NCI-H1092 treated with DMSO at 0.1 percent for 48 hours (cell line): Measurements from ENCODE around the gene CERS6.
A peak's percentile ranks its signal among the peaks of the same experiment; 100 is the strongest.
"Not testable (repeated sequence)": the region's sequence is repeated elsewhere in the genome, so short reads cannot be mapped to it uniquely, and the experiment has no call there.

Experiments
- DNase-seq: peaks from one replicate; lab custom pipeline; 2025; lab: John Stamatoyannopoulos, UW

Gene CERS6

DNA sequence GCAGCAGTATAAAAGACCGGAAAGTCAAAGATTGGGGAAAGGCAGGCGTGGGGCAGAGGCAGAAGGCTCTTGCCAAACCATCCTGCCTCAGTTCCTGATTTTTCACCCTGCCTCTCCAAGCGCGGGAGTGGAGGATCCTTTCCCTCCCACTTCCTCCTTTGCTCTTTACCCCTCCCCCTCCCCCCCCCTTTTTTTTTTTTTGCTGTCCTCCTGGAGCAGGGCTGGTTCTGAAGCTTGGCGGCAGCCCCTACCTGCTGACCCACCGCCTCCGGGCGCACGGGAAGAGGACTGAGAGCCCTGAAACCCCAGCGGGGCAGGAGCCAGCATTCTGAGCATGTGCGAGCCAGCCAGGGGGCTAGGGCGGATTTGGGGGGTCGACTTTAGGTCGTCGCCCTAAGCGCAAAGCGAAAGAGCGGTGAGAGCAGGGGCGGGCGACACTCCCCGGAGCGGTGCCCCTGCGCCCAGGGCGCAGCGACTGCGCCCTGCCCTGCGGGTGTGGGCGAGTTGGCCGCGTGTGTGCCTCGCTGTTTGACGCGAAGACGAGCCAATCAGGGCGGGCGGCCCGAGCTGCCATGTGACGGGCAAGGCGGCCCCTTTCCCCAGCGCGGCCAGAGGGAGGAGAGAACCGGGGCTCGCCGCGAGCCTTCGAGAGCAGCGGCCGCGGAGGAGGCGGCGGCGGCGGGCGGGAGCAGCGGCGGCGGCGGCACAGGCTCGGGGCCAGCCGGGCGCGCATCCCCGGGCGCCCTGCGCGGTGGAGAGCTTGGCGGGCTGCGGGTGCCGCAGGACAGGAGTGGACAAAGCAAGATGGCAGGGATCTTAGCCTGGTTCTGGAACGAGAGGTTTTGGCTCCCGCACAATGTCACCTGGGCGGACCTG lies at the start of gene CERS6:
TSS of gene CERS6 (plus strand) at position 628 of the 876 bp plus-strand sequence. CDS start at position 805, 177 bp downstream.
- DNase-seq: peak; percentile 73

GRCh38 chr2:168412301-168412700 lies 43.8 kb upstream of the CERS6 start:
- not testable (repeated sequence) for DNase-seq

DNA sequence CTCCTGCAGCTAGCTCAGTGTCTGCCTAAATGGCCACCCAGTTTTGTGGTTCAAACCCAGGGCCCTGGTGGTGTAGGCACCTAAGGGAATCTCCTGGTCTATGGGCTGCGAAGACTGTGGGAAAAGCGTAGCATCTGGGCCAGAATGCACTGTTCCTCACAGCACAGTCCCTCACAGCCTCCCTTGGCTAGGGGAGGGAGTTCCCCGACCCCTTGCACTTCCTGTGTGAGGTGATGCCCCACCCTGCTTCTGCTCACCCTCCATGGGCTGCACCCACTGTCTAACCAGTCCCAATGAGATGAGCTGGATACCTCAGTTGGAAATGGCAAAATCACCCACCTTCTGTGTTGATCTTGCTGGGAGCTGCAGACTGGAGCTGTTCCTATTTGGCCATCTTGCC lies 43.0 kb upstream of the CERS6 start:
- DNase-seq: not testable (repeated sequence)

GRCh38 chr2:168416555-168416954 lies 39.5 kb upstream of the CERS6 start:
- DNase-seq: no peak

DNA sequence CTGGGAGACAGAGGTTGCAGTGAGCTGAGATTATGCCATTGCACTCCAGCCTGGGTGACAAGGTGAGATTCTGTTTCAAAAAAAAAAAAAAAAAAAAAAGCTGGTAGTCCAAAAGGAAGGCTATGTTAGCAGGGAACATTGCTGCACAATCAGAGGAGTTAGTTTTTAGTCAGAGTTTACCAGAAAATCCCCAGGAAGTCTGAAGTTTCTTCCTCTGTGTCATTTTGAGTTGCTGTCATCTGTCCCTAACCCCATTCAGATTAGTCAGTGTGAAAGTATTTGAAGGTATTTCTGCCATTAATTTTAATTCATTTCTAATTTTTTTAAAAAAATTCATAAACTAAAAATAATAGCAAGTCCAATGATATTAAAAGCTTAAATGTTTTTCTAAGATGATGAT lies 33.5 kb upstream of the CERS6 start:
- DNase-seq: no peak

DNA sequence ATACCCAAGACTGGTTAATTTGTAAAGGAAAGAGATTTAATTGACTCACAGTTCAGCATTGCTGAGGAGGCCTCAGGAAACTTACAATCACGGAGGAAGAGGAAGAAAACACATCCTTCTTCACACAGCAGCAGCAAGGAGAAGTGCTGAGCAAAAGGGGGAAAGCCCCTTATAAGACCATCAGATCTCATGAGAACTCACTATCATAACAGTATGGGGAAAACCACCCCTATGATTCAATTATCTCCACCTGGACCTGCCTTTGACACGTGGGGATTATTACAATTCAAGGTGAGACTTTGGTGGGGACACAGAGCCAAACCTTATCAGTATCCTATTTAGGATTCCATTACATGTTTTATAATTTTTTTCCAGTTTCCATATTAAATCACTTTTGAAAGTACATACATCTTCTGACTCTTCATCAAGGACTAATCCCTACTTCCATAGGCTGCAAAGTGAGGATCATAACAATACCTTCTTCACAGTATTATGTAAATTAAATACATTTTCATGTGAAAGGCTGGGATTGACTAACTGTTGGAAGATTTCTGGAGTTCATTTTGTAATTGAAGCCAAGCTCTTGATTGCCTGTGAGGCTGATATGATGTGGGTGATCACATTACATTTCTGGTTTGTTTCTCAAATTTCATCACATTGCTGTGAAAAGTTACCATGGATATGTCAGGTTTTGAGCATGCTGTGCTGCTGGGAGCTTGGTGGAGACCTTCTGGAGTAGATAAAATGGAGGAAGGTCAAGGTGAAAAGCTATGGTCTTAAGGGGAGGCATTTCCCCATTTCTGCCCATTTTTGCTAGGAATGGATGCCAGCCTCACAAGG lies 31.7 kb upstream of the CERS6 start:
- no peak for DNase-seq

DNA sequence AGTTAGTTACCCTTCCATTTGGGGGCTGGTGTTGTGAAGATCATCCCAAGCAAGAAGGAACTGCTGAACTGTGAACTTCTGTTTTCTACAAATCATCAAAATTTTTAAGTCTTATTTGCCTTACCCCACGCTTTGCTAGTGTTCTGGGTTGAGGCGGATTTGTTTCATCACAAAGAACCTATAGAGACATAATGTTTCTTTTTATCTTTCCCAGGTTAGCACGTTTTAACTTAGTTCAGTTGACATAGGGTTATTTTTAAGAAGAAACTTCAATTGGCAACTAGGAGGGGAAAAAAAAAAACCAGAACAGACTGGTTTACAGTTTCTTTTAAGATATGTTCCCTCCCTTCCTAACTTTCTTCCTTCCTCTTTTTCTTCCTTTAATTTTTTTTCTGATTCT lies 31.1 kb upstream of the CERS6 start:
- DNase-seq: no peak

- no peak for DNase-seq
Measured at GRCh38 chr2:168426861-168427260, 29.2 kb upstream of the CERS6 start.

GRCh38 chr2:168427451-168427850 lies 28.6 kb upstream of the CERS6 start:
- no peak for DNase-seq

- no peak for DNase-seq
Measured at GRCh38 chr2:168428431-168428830, 27.6 kb upstream of the CERS6 start.

DNA sequence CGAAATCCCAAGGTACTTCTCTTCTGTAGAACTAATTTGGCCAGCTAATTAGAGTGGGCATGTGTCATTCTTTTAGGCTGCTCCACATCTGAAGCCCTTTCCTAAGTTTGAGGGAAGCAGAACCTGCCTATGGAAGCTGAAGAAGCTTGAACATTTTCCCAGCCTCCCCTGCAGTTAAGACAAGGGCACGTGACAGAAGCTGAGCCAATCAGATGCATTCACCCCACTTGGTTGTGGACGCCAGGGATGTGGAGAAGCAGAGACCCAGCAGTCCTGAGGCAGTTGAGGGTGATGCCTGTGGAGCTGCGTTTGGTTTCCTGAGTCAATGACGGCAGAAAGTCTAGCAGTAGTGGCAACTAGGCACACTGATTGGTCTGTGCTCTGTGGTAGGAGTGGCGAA lies 26.1 kb upstream of the CERS6 start:
- DNase-seq: no peak

DNA sequence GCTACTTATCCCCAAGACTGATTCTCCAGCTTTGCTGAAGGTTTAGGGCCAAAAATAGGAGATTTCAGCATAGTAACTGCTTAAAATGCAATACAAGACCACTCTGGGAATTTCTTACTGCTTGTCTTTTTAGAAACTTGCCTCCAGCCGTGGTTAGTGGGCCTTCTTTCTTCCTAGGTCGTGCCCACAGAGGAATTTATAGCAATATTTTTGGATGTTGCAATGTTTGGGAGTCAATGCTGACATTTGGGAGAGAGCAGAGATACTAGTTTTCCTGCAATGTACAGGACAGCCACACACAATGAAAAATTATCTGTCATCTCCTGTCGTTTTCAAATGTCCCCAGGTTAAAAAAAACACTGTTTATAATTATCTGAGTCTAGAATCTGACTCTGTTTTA lies 25.6 kb upstream of the CERS6 start:
- no peak for DNase-seq

DNA sequence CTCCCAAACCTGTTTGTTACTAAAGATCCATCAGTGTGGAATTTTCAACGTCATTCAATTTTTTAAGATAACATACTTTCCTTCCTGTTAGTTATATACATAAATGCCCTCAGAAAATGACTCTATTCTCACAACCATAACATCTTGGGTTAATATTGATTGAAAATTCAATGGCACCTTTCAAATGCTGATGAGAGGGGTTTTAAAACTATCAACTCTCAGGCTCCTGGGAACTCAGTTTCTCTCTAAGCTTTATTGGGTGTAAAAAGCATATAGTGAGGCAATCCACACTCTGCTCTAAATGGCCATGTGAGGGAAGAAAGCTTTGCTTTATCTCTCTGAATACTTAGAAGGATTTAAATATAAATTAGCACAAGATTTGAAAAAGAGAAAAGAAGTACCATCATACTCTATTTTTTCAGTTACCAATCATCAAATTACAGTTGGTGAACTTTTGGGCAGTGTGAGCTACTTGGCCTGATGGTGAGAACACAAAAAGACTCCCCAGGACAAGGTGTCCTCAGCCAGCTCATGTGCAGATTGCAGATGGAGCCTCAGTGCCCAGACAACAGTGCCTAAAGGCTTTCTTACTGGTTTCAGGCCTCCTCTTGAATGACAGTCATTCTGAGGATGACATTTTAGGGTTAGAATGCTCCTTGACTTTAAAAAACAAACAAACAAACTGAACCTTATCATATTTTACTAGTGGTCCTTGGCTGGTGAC lies 24.6 kb upstream of the CERS6 start:
- DNase-seq: no peak

DNA sequence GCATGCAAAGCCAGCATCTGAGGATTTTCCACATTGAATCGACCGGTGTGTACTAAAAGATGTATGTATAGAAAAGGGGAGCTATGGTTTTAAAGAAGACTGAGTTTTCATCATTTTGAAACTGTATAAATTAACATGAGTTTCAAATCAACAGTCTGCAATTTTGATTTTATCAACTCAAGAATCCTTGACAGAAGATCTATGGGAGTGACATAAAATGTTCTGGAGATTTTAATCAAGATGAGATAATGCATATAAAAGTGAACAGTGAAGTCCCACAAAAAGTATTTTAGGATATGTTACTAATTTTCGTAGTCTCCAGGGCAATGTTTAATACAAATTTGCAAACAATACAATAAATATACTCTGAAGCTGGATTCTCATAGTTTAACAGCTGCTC lies 24.0 kb upstream of the CERS6 start:
- no peak for DNase-seq

- DNase-seq: no peak
Measured at GRCh38 chr2:168432565-168433186, 23.4 kb upstream of the CERS6 start.

GRCh38 chr2:168433527-168433926 lies 22.5 kb upstream of the CERS6 start:
- no peak for DNase-seq

GRCh38 chr2:168434146-168434545 lies 21.9 kb upstream of the CERS6 start:
- peak; percentile 32 for DNase-seq

GRCh38 chr2:168436840-168437239 lies 19.2 kb upstream of the CERS6 start:
- DNase-seq: no peak

GRCh38 chr2:168438553-168438952 lies 17.5 kb upstream of the CERS6 start:
- DNase-seq: no peak

GRCh38 chr2:168439536-168439935 lies 16.5 kb upstream of the CERS6 start:
- no peak for DNase-seq

DNA sequence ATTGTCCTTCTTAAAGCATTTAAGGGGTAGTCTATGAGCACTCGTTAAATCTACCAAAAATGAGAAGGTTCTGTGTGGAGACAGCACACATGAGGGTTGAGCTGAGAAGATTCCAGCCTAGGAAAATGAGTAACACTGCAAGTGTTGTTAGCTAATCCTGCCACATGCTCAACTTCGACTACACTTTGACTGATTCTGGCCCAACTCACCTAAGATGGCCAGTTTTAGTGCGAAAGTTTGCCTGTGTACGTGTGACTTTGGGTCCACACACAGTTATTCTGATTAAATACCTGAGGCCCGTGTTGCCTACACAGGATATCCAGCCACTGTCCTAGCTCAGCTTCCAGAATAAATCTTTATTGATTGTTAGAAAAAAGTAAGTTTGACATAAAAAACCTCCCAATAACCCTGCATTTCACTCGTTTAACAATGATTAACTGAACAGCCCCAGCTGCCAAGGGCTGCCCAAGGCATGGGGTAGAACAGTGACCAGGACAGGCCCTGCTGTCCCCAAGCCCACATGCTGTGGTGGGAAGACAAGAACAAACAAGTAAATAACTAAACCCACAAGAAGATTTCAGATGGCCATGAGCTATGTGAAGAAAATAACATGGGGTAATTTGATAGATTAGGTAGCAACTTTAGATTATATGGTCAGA lies 14.7 kb upstream of the CERS6 start:
- DNase-seq: no peak
